NCI-H2196 (cell line): ENCODE results near the gene MAPKBP1.

Experiments used
- DNase-seq: peaks from one replicate; lab custom pipeline; 2025; ENCODE audit not compliant: unreplicated experiment; lab: John Stamatoyannopoulos, UW

The MAPKBP1 gene

DNA sequence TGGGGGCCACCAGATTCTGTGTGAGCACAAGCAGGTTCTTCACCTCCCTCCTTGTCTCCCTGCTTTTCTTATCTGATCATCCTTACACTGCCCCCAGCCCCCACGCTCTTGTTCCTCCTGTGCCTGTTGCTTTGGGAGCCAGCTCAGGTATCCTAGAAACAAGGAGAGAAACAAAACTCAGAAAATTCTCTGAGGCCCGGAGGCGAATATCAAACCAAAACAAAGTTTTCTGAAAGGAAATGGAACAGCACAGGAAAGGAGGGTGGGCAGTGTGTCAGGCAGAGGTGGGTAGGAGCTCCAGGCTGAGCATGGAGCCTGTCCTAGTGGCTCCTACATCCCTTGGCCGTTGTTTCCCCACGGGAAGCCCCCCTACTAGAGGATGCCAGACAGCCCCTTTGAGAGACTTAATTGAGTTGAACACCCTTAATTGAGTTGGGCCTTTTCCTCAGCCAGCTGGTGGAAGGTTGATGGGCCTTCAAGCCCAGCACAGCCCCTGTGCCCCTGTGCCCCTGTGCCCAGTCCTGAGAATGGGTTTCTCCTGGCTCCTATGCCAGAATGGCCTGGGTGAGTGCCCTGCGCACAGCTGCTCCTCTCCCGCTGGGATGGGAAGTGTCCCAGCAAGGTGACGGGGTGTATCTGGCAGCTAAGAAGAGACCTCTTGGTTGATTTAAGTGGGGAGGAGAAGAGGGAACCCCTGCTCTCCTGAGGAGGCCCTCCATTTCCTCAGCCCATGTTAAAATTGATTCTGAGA lies 30.8 kb downstream of the MAPKBP1 start:
- no peak for DNase-seq

DNA sequence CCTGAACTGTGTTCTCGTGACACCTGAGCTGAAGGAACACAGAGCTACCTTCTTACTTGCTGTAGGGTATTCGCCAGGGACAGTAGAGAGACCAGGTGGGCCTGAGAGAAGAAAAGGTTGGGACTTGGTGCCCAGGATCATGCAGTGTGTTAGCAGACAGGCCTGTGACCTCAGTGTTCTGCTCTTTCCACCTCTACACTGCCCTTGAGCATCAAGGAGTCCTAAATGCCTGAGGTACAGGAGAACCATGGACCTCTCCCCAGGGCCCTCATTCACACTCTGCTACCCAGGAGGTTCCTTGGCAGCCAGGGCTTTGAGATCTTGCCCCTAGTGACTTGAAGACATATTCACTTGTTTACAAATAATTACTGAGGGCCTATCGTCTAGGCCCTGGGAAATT lies 31.4 kb downstream of the MAPKBP1 start:
- no peak for DNase-seq

DNA sequence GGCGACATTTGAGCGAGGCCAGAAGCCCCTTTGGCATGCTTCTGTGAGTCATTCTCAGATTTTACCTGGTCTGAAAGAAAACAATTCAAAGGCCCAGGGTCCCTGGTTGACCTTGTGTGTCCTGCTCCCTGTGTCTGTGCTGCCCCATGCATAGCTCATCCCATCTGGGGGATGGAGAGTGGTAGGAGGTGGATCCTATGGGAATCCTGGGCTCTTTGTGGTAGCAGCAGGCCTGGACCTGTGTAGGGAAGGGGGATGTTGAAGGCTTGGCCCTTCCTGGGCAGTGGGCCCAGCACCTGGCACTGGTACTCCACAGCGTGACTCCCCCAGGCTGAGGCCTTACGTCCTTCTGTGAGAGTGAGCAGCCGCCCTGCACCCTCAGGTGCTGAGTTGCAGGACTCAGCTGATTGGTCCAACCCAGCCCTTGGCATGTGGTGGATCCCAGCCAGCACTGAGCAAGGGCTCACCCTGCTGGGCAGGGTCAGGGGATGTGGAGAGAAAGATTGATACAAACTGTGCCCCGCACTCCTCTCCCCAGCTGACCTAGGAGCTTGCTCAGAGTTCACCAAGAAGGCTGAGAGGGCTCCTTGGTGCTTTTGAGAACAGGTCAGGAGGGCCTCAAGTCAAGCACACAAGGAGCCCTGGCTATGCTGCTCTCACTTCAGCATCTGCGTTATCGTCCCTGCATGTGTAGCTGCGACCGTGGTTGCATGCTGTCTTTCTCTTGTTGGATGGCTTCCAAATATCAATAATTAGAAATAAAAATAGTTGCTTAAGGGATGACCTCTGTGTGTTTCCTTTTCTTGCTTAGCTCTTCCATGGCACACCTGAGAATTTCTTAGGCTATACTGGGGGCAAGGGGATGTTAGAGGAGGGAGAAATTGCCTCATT lies 32.3 kb downstream of the MAPKBP1 start:
- DNase-seq: peak; percentile 25

DNA sequence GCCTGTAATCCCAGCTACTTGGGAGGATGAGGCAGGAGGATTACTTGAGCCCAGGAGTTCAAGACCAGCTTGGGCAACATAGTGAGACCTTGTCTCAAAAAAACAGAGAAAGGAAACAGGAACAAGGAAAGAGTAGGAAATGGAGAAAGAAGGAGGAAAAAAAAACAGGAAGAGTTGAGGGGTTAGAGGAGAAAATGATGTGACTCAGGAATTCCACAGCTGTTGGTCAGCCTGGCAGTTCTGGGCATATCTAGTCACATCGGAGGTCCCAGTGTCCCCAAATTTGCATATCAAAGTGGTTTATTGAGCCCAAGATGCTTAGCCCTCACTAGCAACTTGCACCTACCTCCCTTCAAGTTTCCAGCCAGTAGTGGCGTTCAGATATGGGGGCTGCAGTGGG lies 34.8 kb downstream of the MAPKBP1 start:
- no peak for DNase-seq

DNA sequence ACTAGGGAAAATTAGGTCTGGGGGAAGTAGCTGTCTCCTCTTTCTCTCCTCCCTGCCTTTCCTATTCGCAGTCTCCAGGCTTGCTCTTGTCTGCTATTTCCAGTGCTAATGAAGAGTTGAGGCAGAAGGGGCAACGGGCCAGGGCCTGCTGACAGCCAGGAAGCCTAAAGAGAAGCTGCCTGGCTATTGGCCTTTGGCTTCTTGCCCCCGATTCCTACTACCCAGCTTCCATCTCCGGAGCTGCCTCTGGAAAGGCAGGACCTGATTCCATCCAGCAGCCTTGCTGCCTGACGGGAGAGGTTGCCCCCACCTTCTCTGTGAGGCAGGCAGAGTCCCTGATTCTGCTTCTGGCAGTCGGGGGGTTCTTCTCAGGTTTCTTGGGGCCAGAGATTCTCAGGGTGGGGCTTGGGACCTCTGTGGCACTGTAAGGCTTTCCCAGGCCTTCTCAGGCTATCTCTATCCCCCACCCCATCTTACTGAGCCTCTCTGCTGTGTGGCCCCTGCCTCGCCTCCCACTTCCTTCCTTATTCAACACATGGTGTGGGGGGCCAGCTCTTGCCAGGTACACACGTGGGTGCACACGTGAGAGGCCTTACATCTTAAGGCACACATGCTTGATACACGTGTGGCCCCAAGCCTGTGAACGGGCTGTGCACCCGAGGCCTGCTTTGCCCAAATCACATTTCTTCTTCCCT lies 35.4 kb downstream of the MAPKBP1 start:
- DNase-seq: no peak

DNA sequence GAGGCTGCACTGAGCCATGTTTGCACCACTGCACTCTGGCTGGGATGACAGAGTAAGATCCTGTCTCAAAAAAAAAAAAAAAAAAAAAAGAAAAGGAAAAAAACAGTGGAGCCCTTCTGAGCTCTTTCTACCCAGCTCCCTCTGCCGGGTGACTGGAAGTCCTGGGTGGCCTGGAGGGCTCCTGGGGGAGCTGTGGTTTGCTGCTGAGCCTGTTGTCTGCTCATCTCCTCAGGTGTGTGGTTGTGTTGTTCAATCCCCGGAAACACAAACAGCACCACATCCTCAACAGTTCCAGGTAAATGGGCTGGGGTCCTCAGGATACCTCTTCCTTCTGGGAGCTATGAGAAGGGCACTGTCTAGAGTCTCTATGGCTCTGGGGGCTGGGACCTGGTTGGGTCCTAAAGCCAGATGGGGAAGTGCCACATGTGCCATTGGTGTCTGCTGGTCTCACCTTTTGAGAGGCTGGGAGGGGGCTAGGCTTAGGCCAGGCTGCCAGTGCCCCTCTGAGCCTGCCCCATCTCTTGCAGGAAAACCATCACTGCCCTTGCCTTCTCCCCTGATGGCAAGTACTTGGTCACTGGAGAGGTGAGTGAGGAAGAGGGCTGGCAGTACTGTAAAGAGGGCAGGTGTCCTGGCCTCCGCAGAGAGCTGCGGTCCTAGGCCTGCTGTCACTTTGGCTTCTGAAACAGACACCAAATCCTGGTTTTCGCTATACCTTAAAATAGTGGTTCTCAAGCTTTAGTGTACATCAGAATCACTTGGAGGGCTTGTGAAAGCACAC lies 36.6 kb downstream of the MAPKBP1 start:
- DNase-seq: no peak

DNA sequence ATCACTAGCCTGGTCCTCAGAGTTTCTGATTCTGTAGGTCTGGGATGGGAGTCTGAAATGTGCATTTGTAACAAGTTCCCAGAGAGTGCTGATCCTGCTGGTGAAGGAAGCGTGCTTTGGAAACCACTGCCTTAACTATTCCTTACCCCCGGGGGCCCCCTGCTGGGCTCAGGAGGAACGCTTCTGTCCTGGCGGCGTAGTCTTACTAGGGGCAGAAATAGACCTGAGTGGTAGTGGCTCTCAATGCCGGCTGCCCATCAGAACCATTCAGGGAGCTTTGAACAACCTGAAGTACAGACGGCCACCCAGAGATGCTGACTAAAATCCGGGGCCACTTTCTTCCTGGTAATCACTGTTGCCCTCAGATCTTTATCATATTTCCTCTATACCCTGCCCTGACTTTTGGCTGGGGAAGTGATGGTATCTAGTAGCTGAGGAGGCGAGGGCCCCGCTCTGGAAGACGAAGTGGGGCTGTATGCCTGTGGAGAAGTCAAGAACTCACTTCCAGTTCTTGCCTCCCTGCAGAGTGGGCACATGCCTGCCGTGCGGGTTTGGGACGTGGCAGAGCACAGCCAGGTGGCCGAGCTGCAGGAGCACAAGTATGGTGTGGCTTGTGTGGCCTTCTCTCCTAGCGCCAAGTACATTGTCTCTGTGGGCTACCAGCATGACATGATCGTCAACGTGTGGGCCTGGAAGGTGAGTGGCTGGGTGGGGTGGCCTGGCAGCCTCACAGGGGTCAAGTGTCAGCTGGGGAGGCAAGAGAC lies 37.3 kb downstream of the MAPKBP1 start:
- peak; percentile 39 for DNase-seq

DNA sequence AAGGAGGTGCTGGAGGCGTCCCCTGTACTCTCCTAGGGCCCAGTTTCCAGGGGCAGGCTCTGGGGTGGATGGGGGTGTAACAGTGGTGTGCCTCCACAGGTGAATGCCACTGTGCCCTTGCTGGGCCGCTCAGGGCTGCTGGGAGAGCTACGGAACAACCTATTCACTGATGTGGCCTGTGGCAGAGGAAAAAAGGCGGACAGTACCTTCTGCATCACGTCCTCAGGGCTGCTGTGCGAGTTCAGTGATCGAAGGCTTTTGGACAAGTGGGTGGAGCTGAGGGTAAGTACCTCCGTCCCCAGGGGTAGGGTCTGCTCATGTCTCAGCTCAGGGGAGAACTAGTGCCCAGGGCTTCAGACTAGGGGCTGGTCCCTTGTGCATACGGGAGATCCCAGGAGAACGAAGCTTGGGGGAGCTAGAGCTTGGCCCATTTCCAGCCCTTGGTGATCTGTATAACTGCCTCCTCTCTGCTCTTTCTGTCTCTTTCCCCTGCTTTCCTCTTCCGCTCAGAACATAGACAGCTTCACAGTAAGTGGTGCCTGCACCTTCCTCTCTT lies 38.6 kb downstream of the MAPKBP1 start:
- DNase-seq: no peak

DNA sequence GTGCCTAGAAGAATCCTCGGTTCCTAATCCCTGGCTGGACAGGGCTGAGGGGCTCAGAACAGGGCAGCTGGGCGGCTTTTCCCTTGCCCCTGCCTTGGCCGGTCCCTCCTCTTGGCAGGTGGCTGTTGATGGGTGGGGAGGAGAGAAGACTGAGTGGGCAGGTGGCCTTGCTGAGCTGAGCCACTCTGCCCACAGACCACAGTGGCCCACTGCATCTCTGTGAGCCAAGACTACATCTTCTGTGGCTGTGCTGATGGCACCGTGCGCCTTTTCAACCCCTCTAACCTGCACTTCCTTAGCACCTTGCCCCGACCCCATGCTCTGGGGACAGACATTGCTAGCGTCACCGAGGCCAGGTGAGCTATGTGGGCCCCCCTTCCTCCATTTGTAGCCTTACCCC lies 39.1 kb downstream of the MAPKBP1 start:
- DNase-seq: no peak

DNA sequence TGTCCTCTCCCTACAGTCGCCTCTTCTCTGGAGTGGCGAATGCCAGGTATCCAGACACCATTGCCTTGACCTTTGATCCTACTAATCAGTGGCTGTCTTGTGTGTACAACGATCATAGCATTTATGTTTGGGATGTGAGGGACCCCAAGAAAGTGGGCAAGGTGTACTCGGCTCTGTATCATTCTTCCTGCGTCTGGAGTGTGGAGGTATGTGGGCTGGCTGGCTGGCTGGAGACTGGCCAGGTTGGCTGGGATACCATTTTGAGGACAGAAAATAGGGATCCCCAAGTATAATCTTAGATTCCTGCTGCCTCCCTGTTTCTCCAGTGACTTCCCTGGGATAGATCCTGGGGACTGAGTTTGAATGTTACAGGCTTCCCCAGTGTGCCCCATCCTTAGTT lies 40.2 kb downstream of the MAPKBP1 start:
- no peak for DNase-seq

DNA sequence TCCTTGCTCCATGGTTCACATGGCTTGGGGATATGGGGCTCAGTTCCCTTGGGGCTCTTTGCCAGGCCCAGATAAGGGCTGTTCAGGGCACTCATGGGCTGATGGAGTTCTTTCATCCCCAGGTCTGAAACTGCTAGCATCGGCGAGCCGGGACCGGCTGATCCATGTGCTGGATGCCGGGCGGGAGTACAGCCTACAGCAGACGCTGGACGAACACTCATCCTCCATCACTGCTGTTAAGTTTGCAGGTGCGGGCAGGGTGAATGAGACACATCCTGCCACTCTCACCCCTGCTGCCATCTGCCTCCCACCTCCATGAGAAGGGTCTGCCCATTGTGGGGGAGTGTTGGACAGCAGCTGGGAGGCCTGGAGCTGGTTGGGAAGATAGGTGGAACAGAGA lies 42.5 kb downstream of the MAPKBP1 start:
- no peak for DNase-seq

DNA sequence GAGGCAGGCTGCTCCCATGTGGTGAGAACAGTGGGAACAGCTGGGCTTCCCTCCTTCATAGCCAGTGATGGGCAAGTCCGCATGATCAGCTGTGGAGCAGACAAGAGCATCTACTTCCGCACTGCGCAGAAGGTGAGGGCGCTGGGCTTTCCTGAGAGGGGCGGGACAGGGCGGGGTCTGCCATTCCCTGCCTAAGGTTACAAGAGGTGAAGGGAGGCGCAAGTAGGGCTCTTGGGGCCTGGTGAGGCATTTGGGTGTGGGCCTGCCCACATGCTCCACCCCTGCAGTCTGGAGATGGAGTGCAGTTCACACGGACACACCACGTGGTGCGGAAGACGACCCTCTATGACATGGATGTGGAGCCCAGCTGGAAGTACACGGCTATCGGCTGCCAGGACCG lies 43.0 kb downstream of the MAPKBP1 start:
- DNase-seq: no peak

DNA sequence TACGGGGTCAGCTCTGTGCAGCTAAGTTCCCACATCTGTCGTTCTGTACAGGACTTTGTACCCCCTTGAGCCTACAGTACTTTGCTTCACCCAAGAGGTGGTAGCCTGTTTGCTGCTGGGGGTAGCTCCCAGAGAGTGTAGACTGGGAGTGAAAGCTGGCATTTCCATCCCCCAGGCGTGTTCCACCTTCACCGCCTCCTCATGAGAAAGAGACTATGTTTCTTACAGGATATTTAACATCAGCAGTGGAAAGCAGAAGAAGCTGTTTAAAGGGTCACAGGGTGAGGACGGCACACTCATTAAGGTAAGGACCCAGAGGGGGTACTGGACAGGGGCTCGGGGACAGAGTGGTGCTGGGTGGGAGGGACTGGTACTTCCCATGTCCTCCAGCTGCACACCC lies 43.5 kb downstream of the MAPKBP1 start:
- DNase-seq: no peak

DNA sequence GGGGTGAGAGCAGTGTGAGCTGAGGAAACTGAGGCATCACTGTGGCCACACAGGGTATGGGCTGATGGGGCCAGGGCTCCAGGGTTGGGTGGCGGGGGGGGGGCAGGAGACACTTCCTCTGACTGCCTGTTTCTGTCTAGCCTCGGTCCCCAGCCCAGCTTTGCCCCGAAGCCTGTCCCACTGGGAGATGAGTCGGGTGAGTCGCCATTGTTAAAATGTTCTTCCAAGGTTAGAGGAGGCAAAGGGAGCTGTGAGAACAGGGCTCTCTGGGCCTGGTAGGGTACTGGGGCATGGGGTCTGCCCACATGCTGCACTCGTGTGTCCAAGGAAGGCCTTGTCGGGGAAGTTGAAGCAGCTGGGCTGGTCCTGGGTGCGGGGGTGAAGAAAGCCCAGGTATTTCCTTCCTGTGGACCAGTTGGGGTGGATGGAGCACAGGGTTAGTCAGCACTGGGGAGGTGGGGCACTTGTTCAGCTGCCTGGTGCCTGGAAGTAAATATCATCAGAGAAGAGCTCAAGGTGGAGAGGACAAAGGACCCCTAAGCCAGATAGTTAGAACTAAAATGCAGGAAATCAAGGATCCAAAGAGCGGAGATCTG lies 45.3 kb downstream of the MAPKBP1 start:
- DNase-seq: no peak

DNA sequence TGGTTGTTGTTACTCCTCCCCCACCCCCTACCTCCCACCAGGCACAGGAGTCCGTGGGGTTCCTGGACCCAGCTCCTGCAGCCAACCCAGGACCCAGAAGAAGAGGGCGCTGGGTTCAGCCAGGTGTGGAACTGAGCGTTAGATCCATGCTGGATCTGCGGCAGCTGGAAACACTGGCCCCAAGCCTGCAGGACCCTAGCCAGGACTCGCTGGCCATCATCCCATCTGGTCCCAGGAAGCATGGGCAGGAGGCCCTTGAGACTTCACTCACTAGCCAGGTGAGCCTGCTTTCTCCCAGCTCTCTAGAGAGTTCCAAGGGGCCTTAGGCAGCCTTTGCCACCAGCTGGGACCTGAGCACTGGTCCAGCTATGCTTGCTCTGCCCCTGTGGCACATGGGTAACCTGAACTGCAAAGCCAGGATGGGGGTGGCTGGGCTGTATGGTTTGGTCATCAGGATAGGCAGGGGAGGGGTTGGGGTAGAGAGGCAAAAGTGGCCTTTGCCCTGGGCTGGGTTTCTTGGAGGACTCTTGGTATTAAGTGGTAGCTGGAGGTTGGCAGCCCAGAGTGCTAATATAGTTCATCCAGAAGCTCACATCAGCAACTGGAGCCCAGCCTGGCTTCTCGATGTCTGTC lies 46.6 kb downstream of the MAPKBP1 start:
- peak; percentile 41 for DNase-seq

DNA sequence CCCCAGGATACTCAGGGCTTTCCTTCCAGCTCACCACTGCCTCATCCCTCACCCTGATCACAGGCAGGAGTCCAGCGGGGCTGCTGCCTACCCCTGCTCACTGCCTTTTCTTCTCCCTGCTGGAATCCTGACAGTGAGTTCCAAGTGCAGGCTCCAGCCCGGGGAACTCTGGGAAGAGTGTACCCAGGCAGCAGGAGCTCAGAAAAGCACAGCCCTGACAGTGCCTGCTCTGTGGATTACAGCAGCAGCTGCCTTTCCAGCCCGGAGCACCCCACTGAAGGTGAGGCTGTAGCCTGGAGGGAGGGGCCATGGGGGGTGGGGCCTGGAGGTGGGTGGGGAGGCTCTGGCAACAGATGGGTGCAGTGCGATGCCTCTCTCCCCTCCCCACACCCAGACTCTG lies 47.5 kb downstream of the MAPKBP1 start:
- no peak for DNase-seq

DNA sequence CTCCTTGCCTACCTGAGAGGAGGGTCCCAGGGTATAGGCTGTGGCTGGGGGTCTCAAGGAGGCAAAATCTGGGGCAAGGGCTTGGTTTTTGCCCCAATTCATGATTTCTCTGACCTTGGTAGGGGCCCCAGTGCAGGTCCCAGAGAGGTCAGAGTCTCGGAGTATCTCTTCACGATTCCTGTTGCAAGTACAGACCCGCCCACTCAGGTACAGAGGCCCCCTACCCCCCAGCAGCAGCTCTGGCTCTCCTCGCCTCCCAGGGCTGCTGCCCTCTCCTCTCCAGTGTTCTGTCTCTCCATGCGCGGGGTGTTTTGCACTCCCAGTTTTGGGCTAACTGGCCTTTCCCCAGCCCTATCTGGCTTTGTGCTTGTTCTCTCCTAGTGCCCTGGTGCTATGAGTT lies 48.2 kb downstream of the MAPKBP1 start:
- no peak for DNase-seq

DNA sequence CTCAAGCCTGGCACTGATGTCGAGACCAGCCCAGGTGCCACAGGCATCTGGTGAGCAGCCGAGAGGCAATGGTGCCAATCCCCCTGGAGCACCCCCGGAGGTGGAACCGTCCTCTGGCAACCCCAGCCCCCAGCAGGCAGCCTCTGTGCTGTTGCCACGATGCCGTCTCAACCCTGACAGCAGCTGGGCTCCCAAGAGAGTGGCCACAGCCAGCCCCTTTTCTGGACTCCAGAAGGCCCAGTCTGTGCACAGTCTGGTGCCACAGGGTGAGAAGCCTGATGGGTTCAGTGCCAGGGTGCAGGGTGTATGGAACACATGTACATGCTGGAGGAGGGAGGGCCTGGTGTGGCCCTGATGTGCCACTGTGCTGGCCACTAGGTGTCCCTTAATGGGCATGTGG lies 48.7 kb downstream of the MAPKBP1 start:
- no peak for DNase-seq

DNA sequence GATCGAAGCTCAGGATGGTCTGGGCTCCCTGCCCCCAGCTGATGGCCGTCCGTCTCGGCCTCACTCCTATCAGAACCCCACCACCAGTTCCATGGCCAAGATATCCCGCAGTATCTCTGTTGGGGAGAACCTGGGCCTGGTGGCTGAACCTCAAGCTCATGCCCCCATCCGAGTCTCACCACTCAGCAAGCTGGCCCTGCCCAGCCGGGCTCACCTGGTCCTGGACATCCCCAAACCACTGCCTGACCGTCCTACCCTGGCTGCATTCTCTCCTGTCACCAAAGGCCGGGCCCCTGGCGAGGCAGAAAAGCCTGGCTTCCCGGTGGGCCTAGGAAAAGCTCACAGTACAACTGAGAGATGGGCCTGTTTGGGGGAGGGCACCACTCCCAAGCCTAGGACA lies 49.2 kb downstream of the MAPKBP1 start:
- DNase-seq: no peak
